ENCODE results near the gene AGMO.

- TF ChIP-seq POLR2A (IDR thresholded peaks at IDR 0.05; ENCODE audit: low read length), result no peak
- no peak for TF ChIP-seq EP300 (IDR thresholded peaks at IDR 0.05)
- no peak for TF ChIP-seq POLR2AphosphoS2 (conservative IDR thresholded peaks at IDR 0.05; ENCODE audit: low read length)
- no peak for TF ChIP-seq ESRRA (IDR thresholded peaks at IDR 0.05; ENCODE audit: borderline replicate concordance, low read length)
Observed at GRCh38 chr7:15418264-15418663, 143.6 kb downstream of the AGMO start.
